Erythroblast (primary cell): ENCODE results near the gene CD93.

Source experiments
- GATA1 ChIP-seq: IDR thresholded peaks from 2 replicates; pipeline ENCODE4 v1.6.1; 2011; ENCODE audit warnings: low read depth, mild to moderate bottlenecking, control low read depth, low read length, moderate library complexity
- POLR2A ChIP-seq: IDR thresholded peaks from 2 replicates; pipeline ENCODE4 v1.6.1; 2011; ENCODE audit warnings: mild to moderate bottlenecking, low read length

- TF ChIP-seq POLR2A (no peak), GATA1 (no peak)
Measured at GRCh38 chr20:23120261-23120660, 34.1 kb upstream of the CD93 start.
